Activated CD8-positive, alpha-beta memory T cell treated with anti-CD3 and anti-CD28 coated beads, Interleukin-2, amount 10 ng/mL, durations not matched to agents 7 days and 5 days (primary cell): Measurements from ENCODE around the gene KCND3. TPM values are rescaled to one million over a fixed set of nuclear protein-coding genes. Genes with fewer than 3 reads are reported as not detected.
A peak's percentile ranks its signal among the peaks of the same experiment; 100 is the strongest.
"Not testable (repeated sequence)": the region's sequence is repeated elsewhere in the genome, so short reads cannot be mapped to it uniquely, and the experiment has no call there.

Source experiments
- ATAC-seq: fragments of 150-1000 bp; cut with Tn5 transposase; one replicate; pipeline ENCODE4 v1.10.0; 2021; ENCODE audit warnings: moderate library complexity
- CTCF ChIA-PET: fragments of 350-600 bp; sonication (Branson Sonifier 250); formaldehyde crosslinking; loops from one replicate; lab custom pipeline; 2021; ENCODE audit warnings: antibody characterized with exemption; lab: Charles Lee
- DNase-seq: peaks from one replicate; pipeline ENCODE4 v3.0.0-alpha.2; 2020
- H3K27ac Mint-ChIP-seq: one replicate; pipeline ENCODE4 v1.8.0; 2021; ENCODE audit warnings: mild to moderate bottlenecking, mixed read lengths
- H3K27me3 Mint-ChIP-seq: one replicate; pipeline ENCODE4 v1.8.0; 2021; ENCODE audit warnings: mixed read lengths
- H3K36me3 Mint-ChIP-seq: one replicate; pipeline ENCODE4 v1.8.0; 2021; ENCODE audit warnings: mild to moderate bottlenecking, mixed read lengths
- H3K4me1 Mint-ChIP-seq: one replicate; pipeline ENCODE4 v1.8.0; 2021; ENCODE audit warnings: mixed read lengths
- H3K4me3 Mint-ChIP-seq: one replicate; pipeline ENCODE4 v1.8.0; 2021; ENCODE audit warnings: mild to moderate bottlenecking, moderate library complexity, mixed read lengths
- H3K9me3 Mint-ChIP-seq: one replicate; pipeline ENCODE4 v1.8.0; 2022; ENCODE audit warnings: low read depth, mixed read lengths
- total RNA-seq, 2 experiments: library from RNA; stranded (reverse); gene quantifications; one replicate each; pipeline ENCODE4 v1.2.3, GENCODE V29; 2021

Gene KCND3
- total RNA-seq, 2 experiments from 2014 or later: not detected

GRCh38 chr1:111742938-111743549 is 246.4 kb downstream of the KCND3 start:
- DNase-seq: peak; percentile 36

GRCh38 chr1:111742292-111742691 is 247.2 kb downstream of the KCND3 start:
- CTCF ChIA-PET: interaction anchor here (1.2 to 3.1 kb wide), 3 partner anchors 27 to 261 kb away, joined by 4 to 11 read pairs (median 5); no protein-coding TSS in a partner anchor
- DNase-seq, ATAC-seq, H3K9me3 Mint-ChIP-seq, H3K36me3 Mint-ChIP-seq, H3K4me3 Mint-ChIP-seq, H3K27ac Mint-ChIP-seq: not testable (repeated sequence)
- H3K4me1 Mint-ChIP-seq: peaks cover 21% of the 10 kb centered on the region
- H3K27me3 Mint-ChIP-seq: peaks cover 41% of the 10 kb centered on the region

More at GRCh38 chr1:111742938-111743549, 246.4 kb downstream of the KCND3 start:
- no peak overlapping the region for H3K27ac Mint-ChIP-seq
- ATAC-seq: no peak
- no peak overlapping the region for H3K4me3 Mint-ChIP-seq
- H3K4me1 Mint-ChIP-seq: peaks cover 16% of the 10 kb centered on the region
- H3K27me3 Mint-ChIP-seq: peaks cover 34% of the 10 kb centered on the region
- no peaks in the 10 kb centered on the region for H3K36me3 Mint-ChIP-seq
- CTCF ChIA-PET: interaction anchor here (1.0 to 5.8 kb wide), 4 partner anchors 13 to 235 kb away, joined by 3 to 30 read pairs (median 9); partner anchors contain the start of gene DDX20
- H3K9me3 Mint-ChIP-seq: no peaks in the 10 kb centered on the region

- Mint-ChIP-seq H3K4me3 (peak overlapping the region; percentile 82), H3K4me1 (peaks cover 19% of the 10 kb centered on the region), H3K9me3 (no peaks in the 10 kb centered on the region), H3K27me3 (peaks cover 45% of the 10 kb centered on the region), H3K36me3 (no peaks in the 10 kb centered on the region), H3K27ac (no peak overlapping the region)
- CTCF ChIA-PET: interaction anchor here (1.1 to 6.4 kb wide), 6 partner anchors 7 to 233 kb away, joined by 5 to 50 read pairs (median 18); no protein-coding TSS in a partner anchor
- ATAC-seq (no peak), DNase-seq (no peak)
Measured at GRCh38 chr1:111739925-111740765, 249.3 kb downstream of the KCND3 start.

GRCh38 chr1:111739194-111739924 is 250.1 kb downstream of the KCND3 start, which contains the start of gene INKA2:
INKA2 (minus strand) TSS chr1:111739395; CDS start chr1:111739242, 153 bp downstream.
- H3K4me3 Mint-ChIP-seq: peak within 1 kb of the TSS; percentile 82
- peak within 1 kb of the TSS; percentile 70 for H3K27ac Mint-ChIP-seq
- peaks cover 19% of the 10 kb centered on the region for H3K4me1 Mint-ChIP-seq
- CTCF ChIA-PET: interaction anchor here (0.7 to 6.4 kb wide), 14 partner anchors 7 to 232 kb away, joined by 3 to 50 read pairs (median 5); no protein-coding TSS in a partner anchor
- no peaks in the 10 kb centered on the region for H3K9me3 Mint-ChIP-seq
- ATAC-seq: peak; percentile 86
- H3K36me3 Mint-ChIP-seq: no peaks in the 10 kb centered on the region
- peak; percentile 92 for DNase-seq
- H3K27me3 Mint-ChIP-seq: peaks cover 45% of the 10 kb centered on the region

DNA sequence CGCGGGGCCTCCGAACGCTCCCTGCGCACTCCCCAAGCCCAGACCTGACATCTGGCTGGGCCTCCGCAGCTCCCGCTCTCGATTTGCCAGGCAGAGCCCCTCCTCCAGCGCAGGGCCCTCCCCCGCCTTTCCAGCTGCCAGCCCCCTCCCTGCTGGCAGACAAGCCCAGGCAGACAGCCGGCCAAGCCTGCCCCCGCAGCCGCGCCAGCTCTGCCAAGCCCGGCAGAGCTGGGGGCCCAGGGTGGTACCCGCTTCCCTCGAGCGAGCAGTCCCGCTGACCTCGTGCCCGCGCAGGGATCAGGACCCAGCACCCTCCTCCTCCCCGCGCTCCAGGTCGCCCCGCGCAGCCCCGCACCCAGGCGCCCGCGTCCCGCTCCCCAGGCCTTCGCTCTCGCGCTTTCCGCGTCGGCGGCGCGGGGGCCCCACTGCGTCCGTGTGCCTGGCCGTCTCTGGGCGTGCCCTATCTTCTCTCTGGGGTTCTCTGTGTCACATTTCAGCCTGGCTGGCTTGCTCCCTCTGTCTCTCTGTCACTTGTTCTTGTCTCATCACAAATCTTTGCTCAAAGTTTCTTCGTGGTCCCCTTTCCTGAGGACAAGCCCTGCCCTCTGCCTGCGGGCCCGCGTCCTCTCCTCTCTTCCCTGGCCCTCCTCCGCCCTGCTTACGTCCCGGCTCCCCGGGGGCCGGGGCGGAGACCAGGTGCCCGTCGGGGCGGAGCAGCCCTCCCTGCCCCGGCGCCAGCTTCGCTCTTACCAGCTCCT is 250.9 kb downstream of the KCND3 start:
- Mint-ChIP-seq H3K27me3 (peaks cover 44% of the 10 kb centered on the region), H3K9me3 (no peaks in the 10 kb centered on the region), H3K27ac (peak overlapping the region; percentile 70), H3K4me3 (peak overlapping the region; percentile 82), H3K36me3 (no peaks in the 10 kb centered on the region), H3K4me1 (peaks cover 22% of the 10 kb centered on the region)
- CTCF ChIA-PET: interaction anchor here (0.7 to 6.4 kb wide), 16 partner anchors 8 to 231 kb away, joined by 3 to 50 read pairs (median 5); no protein-coding TSS in a partner anchor
- DNase-seq (peak; percentile 69), ATAC-seq (peak; percentile 70)

- Mint-ChIP-seq H3K36me3 (no peaks in the 10 kb centered on the region), H3K27me3 (peaks cover 43% of the 10 kb centered on the region), H3K4me3 (peak overlapping the region; percentile 82), H3K27ac (peak overlapping the region; percentile 16), H3K4me1 (peaks cover 26% of the 10 kb centered on the region), H3K9me3 (no peaks in the 10 kb centered on the region)
- DNase-seq (no peak), ATAC-seq (no peak)
- CTCF ChIA-PET: interaction anchor here (1.5 to 6.4 kb wide), 10 partner anchors 9 to 231 kb away, joined by 3 to 50 read pairs (median 10); no protein-coding TSS in a partner anchor
Measured at GRCh38 chr1:111738133-111738435, 251.4 kb downstream of the KCND3 start.

DNA sequence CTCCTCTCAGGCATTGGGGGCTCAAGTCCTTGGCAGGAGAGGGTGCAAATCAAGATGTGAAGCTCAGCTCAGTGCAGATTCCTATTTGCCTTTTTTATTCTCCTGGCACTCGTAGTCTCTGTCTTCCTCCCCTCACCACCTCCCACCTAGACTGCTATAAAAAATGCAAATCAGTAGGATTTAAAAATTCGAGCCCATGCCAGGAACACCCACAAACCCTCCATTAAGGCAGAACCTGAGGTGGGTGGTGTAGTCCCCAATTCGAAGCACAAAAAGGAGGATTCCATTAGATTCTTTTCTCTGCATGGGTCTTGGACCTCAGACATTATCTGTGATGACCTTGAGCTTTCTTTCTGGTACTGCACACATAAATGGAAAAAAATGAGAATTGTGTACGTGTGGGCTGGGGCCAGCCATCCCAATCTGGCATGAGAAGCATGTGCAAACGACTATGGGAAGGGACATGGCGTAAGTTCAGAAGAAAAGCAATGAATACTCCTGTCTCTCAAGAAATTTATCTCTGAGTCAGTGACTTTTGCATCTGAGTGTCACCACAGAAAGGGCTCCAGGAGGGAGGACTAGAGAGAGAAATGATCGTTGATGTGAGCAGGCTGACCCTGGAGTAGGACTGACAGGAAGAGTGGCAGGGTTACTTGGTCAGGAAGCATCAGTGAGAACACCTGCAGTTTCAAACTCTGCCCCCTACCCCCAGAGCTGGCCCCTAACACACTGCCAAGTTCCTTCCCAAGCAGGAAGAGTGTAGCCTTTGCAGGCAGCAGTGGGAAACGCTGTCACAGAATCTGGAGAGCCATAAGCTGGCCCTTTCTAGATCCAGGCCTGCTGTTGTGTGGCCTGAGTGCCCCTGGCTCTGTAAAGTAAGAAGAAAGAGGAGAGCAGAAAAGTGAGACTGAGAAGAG is 252.0 kb downstream of the KCND3 start:
- peaks cover 27% of the 10 kb centered on the region for H3K4me1 Mint-ChIP-seq
- H3K27ac Mint-ChIP-seq: peak overlapping the region; percentile 16
- CTCF ChIA-PET: interaction anchor here (0.8 to 6.4 kb wide), 12 partner anchors 9 to 230 kb away, joined by 3 to 50 read pairs (median 6); no protein-coding TSS in a partner anchor
- H3K36me3 Mint-ChIP-seq: no peaks in the 10 kb centered on the region
- peaks cover 40% of the 10 kb centered on the region for H3K27me3 Mint-ChIP-seq
- H3K4me3 Mint-ChIP-seq: peak overlapping the region; percentile 82
- ATAC-seq: no peak
- no peak for DNase-seq
- H3K9me3 Mint-ChIP-seq: no peaks in the 10 kb centered on the region

DNA sequence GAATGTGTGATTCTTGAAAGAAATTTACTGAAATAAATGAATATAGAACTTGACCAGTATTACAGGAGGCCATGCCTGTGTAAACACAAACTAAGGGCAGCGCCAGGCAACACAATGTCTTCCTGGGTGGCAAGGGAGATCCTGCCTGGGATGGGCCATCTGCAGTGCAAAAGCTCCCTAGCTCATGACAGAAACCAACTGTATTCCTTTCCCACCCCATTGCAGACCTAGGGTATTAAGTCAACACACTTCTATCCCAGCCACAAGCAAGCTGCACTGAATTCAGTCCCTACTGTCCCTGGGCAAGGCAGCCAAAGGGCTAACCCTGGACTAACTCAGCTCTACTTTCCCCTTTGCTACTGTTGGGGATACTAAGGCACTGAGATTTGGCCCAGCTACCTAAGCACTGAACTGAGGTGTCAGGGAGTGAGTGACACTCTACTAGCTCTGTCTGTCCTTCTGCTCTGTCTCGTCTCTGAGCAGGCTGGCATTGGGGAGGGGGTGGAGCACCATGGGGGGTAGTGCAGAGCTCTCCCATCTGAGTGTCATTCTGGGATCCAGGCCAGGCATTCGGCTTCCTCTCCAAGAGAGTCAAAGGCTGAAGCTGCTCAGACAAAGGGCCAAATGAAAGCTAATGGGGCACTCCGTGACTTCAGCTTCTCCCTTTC is 252.8 kb downstream of the KCND3 start:
- CTCF ChIA-PET: interaction anchor here (0.7 to 6.4 kb wide), 8 partner anchors 10 to 255 kb away, joined by 3 to 50 read pairs (median 4); no protein-coding TSS in a partner anchor
- DNase-seq (no peak), ATAC-seq (no peak)
- H3K9me3 Mint-ChIP-seq: no peaks in the 10 kb centered on the region
- no peak overlapping the region for H3K27ac Mint-ChIP-seq
- peaks cover 27% of the 10 kb centered on the region for H3K4me1 Mint-ChIP-seq
- H3K36me3 Mint-ChIP-seq: no peaks in the 10 kb centered on the region
- no peak overlapping the region for H3K4me3 Mint-ChIP-seq
- peaks cover 32% of the 10 kb centered on the region for H3K27me3 Mint-ChIP-seq

DNA sequence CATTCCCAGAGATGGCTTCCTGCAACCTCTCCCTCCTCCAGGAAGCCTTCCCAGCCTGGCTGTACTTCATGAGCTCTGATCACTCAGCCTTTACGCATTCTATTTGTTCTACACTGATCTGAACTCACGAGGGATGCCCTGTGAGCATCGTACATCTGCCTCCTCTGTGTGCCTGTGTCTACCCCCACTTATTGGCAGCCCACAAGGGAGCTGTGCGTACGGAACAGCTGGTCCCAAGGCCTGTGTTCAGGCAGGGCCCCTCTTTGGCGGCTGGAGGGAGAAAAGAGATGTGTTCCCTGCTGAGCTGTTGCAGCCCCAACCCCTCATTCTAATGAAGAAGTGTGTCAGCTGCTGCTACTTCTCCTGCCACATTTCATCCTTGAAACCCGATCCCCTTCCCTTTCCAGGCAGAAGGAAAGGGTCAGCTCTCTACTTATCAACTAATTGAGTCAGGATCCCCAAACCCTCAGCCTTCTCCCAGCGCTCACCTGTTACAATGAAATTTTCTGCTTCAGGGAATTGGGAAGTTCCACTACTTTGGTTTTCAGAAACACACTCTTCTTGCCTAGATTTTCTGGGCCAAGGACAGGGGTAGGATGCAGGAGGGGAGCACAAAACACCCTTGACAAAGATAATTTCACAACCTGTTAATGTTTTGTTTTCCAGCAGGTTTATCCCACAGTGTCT is 253.5 kb downstream of the KCND3 start:
- ATAC-seq: no peak
- H3K4me3 Mint-ChIP-seq: no peak overlapping the region
- no peak overlapping the region for H3K27ac Mint-ChIP-seq
- CTCF ChIA-PET: interaction anchor here (0.7 to 6.4 kb wide), 7 partner anchors 11 to 254 kb away, joined by 3 to 50 read pairs (median 4); partner anchors contain the start of gene DDX20
- H3K36me3 Mint-ChIP-seq: no peaks in the 10 kb centered on the region
- DNase-seq: no peak
- no peaks in the 10 kb centered on the region for H3K9me3 Mint-ChIP-seq
- H3K27me3 Mint-ChIP-seq: peaks cover 25% of the 10 kb centered on the region
- H3K4me1 Mint-ChIP-seq: peaks cover 26% of the 10 kb centered on the region

DNA sequence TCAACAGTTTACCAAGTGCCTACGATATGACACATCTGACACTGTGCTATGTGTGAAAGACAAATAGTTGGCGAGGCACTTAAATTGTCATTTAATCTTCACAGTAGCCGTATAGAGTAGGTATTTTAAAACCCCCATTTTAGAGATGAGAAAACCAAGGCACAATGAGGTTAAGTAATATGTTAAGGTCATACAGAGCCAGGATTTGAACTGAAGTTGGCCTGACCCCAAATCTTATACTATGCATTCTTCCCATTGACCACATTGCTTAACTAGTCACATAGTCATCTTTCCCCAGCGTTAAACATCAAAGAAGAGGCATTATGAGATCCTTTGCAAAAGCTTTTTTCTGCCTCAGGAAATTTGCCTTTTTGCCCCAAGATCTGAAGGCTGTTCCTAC is 254.1 kb downstream of the KCND3 start:
- CTCF ChIA-PET: interaction anchor here (1.6 to 6.4 kb wide), 4 partner anchors 11 to 227 kb away, joined by 4 to 50 read pairs (median 20); partner anchors contain the start of gene DDX20
- H3K9me3 Mint-ChIP-seq: no peaks in the 10 kb centered on the region

More for the DNA sequence above, 254.1 kb downstream of the KCND3 start:
- peaks cover 25% of the 10 kb centered on the region for H3K4me1 Mint-ChIP-seq
- no peak overlapping the region for H3K4me3 Mint-ChIP-seq
- H3K36me3 Mint-ChIP-seq: no peaks in the 10 kb centered on the region
- H3K27ac Mint-ChIP-seq: no peak overlapping the region
- H3K27me3 Mint-ChIP-seq: peaks cover 19% of the 10 kb centered on the region
- ATAC-seq: no peak
- no peak for DNase-seq
